ENCODE results near the gene CCDC93. TPM values are rescaled to one million over a fixed set of nuclear protein-coding genes. Genes with fewer than 3 reads are reported as not detected.

Gene CCDC93
- total and polyA plus RNA-seq, 4 donors, result 9.6 to 45.6 (median 24.2) TPM

DNA sequence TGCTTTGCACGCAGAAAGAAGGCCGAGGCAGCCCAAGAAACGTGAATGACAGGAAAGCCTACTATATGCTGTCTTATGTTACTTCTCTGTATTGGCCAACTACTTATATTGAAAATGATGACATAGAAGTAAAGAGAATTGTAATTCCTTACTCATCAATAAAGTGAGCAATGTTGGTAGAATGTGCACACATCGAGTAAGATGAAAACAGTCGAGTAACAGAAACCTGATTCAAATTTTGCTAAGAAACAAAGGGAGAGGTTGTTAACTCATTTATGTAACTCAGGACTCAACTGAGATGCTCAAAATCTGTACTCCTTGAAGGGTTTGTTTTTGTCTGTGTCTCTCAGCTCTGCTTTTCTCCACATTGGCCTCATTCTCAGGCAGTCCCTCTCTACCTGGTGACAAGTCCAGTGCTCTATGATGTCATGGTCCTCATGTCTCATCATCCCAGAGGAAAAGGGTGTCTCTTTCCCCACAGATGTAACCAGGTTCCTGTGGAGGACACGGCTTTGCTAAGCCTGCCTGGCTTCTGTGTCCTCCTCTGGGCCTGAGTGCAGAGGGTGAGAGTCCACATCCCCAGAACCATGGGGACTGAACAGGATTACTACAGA lies 30.3 kb upstream of the CCDC93 start:
- WGBS, 2 donors, result 82 to 89% methylated on average over 6 of the region's 6 CpGs
- Histone ChIP-seq H3K9me3 (ENCODE audit: control insufficient read depth in 4 of 4, insufficient read depth in 3 of 4, low read length in 3 of 4) (no peaks in the 10 kb centered on the region), H3K27ac (ENCODE audit: low read depth in 1 of 2, low read length in 1 of 2) (no peak overlapping the region), H3K27me3 (ENCODE audit: control insufficient read depth in 3 of 3, insufficient read depth in 3 of 3, low read length in 2 of 3) (peaks cover 0 to 30% (median 14%) of the 10 kb centered on the region in 3 donors), H3K4me1 (ENCODE audit: control insufficient read depth in 5 of 5, insufficient read depth in 5 of 5, low read length in 5 of 5) (no peaks in the 10 kb centered on the region), H3K36me3 (ENCODE audit: control insufficient read depth in 4 of 4, insufficient read depth in 4 of 4, low read length in 4 of 4) (no peaks in the 10 kb centered on the region), H3K9ac (ENCODE audit: insufficient read depth in 1 of 2, low read length in 2 of 2) (no peak overlapping the region), H3K4me3 (no peak overlapping the region)
- TF ChIP-seq, protein P1, sequence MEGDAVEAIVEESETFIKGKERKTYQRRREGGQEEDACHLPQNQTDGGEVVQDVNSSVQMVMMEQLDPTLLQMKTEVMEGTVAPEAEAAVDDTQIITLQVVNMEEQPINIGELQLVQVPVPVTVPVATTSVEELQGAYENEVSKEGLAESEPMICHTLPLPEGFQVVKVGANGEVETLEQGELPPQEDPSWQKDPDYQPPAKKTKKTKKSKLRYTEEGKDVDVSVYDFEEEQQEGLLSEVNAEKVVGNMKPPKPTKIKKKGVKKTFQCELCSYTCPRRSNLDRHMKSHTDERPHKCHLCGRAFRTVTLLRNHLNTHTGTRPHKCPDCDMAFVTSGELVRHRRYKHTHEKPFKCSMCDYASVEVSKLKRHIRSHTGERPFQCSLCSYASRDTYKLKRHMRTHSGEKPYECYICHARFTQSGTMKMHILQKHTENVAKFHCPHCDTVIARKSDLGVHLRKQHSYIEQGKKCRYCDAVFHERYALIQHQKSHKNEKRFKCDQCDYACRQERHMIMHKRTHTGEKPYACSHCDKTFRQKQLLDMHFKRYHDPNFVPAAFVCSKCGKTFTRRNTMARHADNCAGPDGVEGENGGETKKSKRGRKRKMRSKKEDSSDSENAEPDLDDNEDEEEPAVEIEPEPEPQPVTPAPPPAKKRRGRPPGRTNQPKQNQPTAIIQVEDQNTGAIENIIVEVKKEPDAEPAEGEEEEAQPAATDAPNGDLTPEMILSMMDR (IDR thresholded peaks at IDR 0.05; ENCODE audit: control extremely low read depth, extremely low read depth), result no peak
- DNase-seq, result no peak
- no peak for ATAC-seq (ENCODE audit: insufficient read depth, low FRiP score)

DNA sequence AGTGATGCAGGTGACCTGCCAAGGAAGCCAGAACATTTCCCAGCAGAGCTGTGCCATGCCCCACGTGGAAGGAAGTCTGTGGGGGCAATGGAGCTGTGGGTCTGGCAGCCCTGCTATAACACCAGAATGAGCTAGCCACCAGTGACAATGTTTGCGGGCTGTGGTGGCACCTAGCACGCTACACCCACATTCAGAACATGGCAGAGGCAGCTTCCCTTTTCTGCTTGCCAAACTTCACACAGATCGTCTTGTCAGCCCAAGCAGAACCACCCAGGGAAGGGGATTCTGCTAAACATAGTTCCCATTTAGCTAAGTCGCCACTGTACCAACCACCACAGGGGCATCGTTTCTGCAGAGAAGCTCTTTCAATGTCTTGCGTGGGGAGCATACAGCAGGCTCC lies 27.0 kb upstream of the CCDC93 start:
- H3K4me3 ChIP-seq, result no peak overlapping the region
- peaks cover 0 to 18% (median 0%) of the 10 kb centered on the region in 3 donors for H3K27me3 ChIP-seq (ENCODE audit: control insufficient read depth in 3 of 3, insufficient read depth in 3 of 3, low read length in 2 of 3)
- no peak overlapping the region for H3K9ac ChIP-seq (ENCODE audit: insufficient read depth in 1 of 2, low read length in 2 of 2)
- H3K9me3 ChIP-seq (ENCODE audit: control insufficient read depth in 4 of 4, insufficient read depth in 3 of 4, low read length in 3 of 4), result peaks cover 0 to 2% (median under 1%) of the 10 kb centered on the region in 4 donors
- DNase-seq (no peak), ATAC-seq (ENCODE audit: insufficient read depth, low FRiP score) (no peak)
- WGBS, 2 donors, result 60 to 70% methylated on average over 7 of the region's 7 CpGs
- TF ChIP-seq, protein P1 (IDR thresholded peaks at IDR 0.05; ENCODE audit: control extremely low read depth, extremely low read depth), result no peak
- H3K36me3 ChIP-seq (ENCODE audit: control insufficient read depth in 4 of 4, insufficient read depth in 4 of 4, low read length in 4 of 4), result no peaks in the 10 kb centered on the region
- no peaks in the 10 kb centered on the region for H3K4me1 ChIP-seq (ENCODE audit: control insufficient read depth in 5 of 5, insufficient read depth in 5 of 5, low read length in 5 of 5)
- H3K27ac ChIP-seq (ENCODE audit: low read depth in 1 of 2, low read length in 1 of 2), result no peak overlapping the region

- Histone ChIP-seq H3K9me3 (ENCODE audit: control insufficient read depth in 4 of 4, insufficient read depth in 3 of 4, low read length in 3 of 4) (peaks cover 0 to 3% (median 2%) of the 10 kb centered on the region in 4 donors), H3K36me3 (ENCODE audit: control insufficient read depth in 4 of 4, insufficient read depth in 4 of 4, low read length in 4 of 4) (no peaks in the 10 kb centered on the region), H3K9ac (ENCODE audit: insufficient read depth in 1 of 2, low read length in 2 of 2) (no peak overlapping the region), H3K4me1 (ENCODE audit: control insufficient read depth in 5 of 5, insufficient read depth in 5 of 5, low read length in 5 of 5) (no peaks in the 10 kb centered on the region), H3K4me3 (no peak overlapping the region), H3K27ac (ENCODE audit: low read depth in 1 of 2, low read length in 1 of 2) (no peak overlapping the region), H3K27me3 (ENCODE audit: control insufficient read depth in 3 of 3, insufficient read depth in 3 of 3, low read length in 2 of 3) (peaks cover 0 to 9% (median 5%) of the 10 kb centered on the region in 3 donors)
- DNase-seq, result peak; percentile 26 to 44 (median 27)
- TF ChIP-seq, protein P1 (IDR thresholded peaks at IDR 0.05; ENCODE audit: control extremely low read depth, extremely low read depth), result peak; percentile 43
- WGBS, 2 donors, result 34 to 42% methylated on average over 4 of the region's 4 CpGs
- ATAC-seq (ENCODE audit: insufficient read depth, low FRiP score), result no peak
These were observed 18.5 kb upstream of the CCDC93 start for GRCh38 chr2:118032169-118033013.
